ENCODE data around the gene MGLL. TPM values are rescaled to one million over a fixed set of nuclear protein-coding genes. Genes with fewer than 3 reads are reported as not detected.

MGLL gene
- total and polyA plus RNA-seq, 10 donors = 11.0 to 134 (median 80.7) TPM

GRCh38 chr3:127702151-127702578, 120.2 kb downstream of the MGLL start:
- peak; percentile 63 for DNase-seq
- TF ChIP-seq POLR2AphosphoS5 (IDR thresholded peaks at IDR 0.05) = peak in 1 of 3 donors; percentile 47
- TF ChIP-seq CTCF (IDR thresholded peaks at IDR 0.05 in 8 of 11, conservative IDR thresholded peaks at IDR 0.05 in 3 of 11) = no peak
- TF ChIP-seq POLR2A (IDR thresholded peaks at IDR 0.05) = no peak
- peak overlapping the region in 7 of 8 donors; percentile 29 to 86 (median 77) for H3K27ac ChIP-seq
- H3K36me3 ChIP-seq = peaks cover 0 to 16% (median 0%) of the 10 kb centered on the region in 6 donors
- 8 to 61% (median 61%) methylated on average over 2 to 4 of the region's 4 CpGs for WGBS, 5 donors
- no peak overlapping the region for H3K4me3 ChIP-seq
- intact Hi-C loops (cut with DNase I; ENCODE audit: low total_unique reads) = no loop called here
- no peaks in the 10 kb centered on the region for H3K9me3 ChIP-seq
- no peaks in the 10 kb centered on the region for H3K27me3 ChIP-seq (replicated peaks in 1 of 7)
- peaks cover 18 to 80% (median 59%) of the 10 kb centered on the region in 6 donors for H3K4me1 ChIP-seq

- no peaks in the 10 kb centered on the region for H3K27me3 ChIP-seq (replicated peaks in 1 of 7)
- no peaks in the 10 kb centered on the region for H3K9me3 ChIP-seq
- TF ChIP-seq POLR2A (IDR thresholded peaks at IDR 0.05) = no peak
- TF ChIP-seq POLR2AphosphoS5 (IDR thresholded peaks at IDR 0.05) = peak; percentile 62 to 83 (median 78)
- no peak for TF ChIP-seq CTCF (IDR thresholded peaks at IDR 0.05 in 8 of 11, conservative IDR thresholded peaks at IDR 0.05 in 3 of 11)
- 62 to 75% (median 64%) methylated on average over 11 of the region's 11 CpGs for WGBS, 5 donors
- no peak overlapping the region for H3K4me3 ChIP-seq
- peak overlapping the region in 7 of 8 donors; percentile 29 to 86 (median 77) for H3K27ac ChIP-seq
- intact Hi-C loops (cut with DNase I; ENCODE audit: low total_unique reads) = no loop called here
- DNase-seq = peak; percentile 79
- H3K36me3 ChIP-seq = peaks cover 0 to 8% (median 0%) of the 10 kb centered on the region in 6 donors
- H3K4me1 ChIP-seq = peaks cover 24 to 80% (median 63%) of the 10 kb centered on the region in 6 donors
Observed at GRCh38 chr3:127701280-127701911, 120.9 kb downstream of the MGLL start.

GRCh38 chr3:127700406-127700805, 121.9 kb downstream of the MGLL start:
- intact Hi-C loops (cut with DNase I; ENCODE audit: low total_unique reads) = no loop called here
- Histone ChIP-seq H3K9me3 (no peaks in the 10 kb centered on the region), H3K4me1 (peaks cover 24 to 82% (median 66%) of the 10 kb centered on the region in 6 donors), H3K27me3 (replicated peaks in 1 of 7) (no peaks in the 10 kb centered on the region), H3K27ac (peak overlapping the region in 6 of 8 donors; percentile 71 to 86 (median 78)), H3K36me3 (peaks cover 0 to 7% (median 0%) of the 10 kb centered on the region in 6 donors), H3K4me3 (no peak overlapping the region)
- peak; percentile 51 for DNase-seq
- WGBS, 5 donors = 56 to 86% (median 82%) methylated on average over 4 to 5 of the region's 5 CpGs
- TF ChIP-seq CTCF (IDR thresholded peaks at IDR 0.05 in 8 of 11, conservative IDR thresholded peaks at IDR 0.05 in 3 of 11) (no peak), POLR2AphosphoS5 (IDR thresholded peaks at IDR 0.05) (no peak), POLR2A (IDR thresholded peaks at IDR 0.05) (no peak)
